Breast epithelium (tissue), 4 donors: ENCODE data around the gene VAV3. TPM values are rescaled to one million over a fixed set of nuclear protein-coding genes. Genes with fewer than 3 reads are reported as not detected.

Source experiments
- DNase-seq, 2 donors: peaks; one replicate each; pipeline ENCODE4 v3.0.0-alpha.2; 2019; ENCODE audit warnings: low spot score in 2 of 2
- H3K27ac ChIP-seq, 2 donors: fragments of 200-600 bp; sonication (generic) in 1 of 2; one replicate each; pipeline ENCODE4 v1.5.1; 2016 to 2019; ENCODE audit warnings: mild to moderate bottlenecking in 1 of 2
- H3K27me3 ChIP-seq, 2 donors: fragments of 200-600 bp; sonication (generic) in 1 of 2; one replicate each; pipeline versions ENCODE4 v1.5.1 to v1.6.0; 2017 to 2019; ENCODE audit warnings: control low read depth in 1 of 2, mild to moderate bottlenecking in 1 of 2
- H3K36me3 ChIP-seq: fragments of 200-600 bp; one replicate; pipeline ENCODE4 v1.5.1; 2019
- H3K4me1 ChIP-seq, 2 donors: fragments of 200-600 bp; sonication (generic); one replicate each; pipeline ENCODE4 v1.5.1; 2016 to 2019; ENCODE audit warnings: control low read depth in 1 of 2
- H3K4me3 ChIP-seq, 3 donors: fragments of 200-600 bp; sonication (generic); 1 replicate in 2 of 3; 2 replicates in 1 of 3; pipeline ENCODE4 v1.5.1; 2016 to 2019; ENCODE audit warnings: mild to moderate bottlenecking in 3 of 3, moderate library complexity in 2 of 3
- H3K9me3 ChIP-seq, 2 donors: fragments of 200-600 bp; sonication (generic) in 1 of 2; one replicate each; pipeline ENCODE4 v1.5.1; 2016 to 2019; ENCODE audit warnings: control low read depth in 1 of 2
- CTCF ChIP-seq, 3 donors: fragments of 450-650 bp; IDR thresholded peaks; one replicate each; pipeline ENCODE4 v1.5.1; 2016 to 2017; ENCODE audit warnings: antibody characterized with exemption in 3 of 3, mild to moderate bottlenecking in 3 of 3, moderate library complexity in 3 of 3
- POLR2A ChIP-seq: fragments of 450-650 bp; IDR thresholded peaks from one replicate; pipeline ENCODE4 v1.6.1; 2016; ENCODE audit warnings: antibody characterized with exemption, mild to moderate bottlenecking, moderate library complexity
- POLR2AphosphoS5 ChIP-seq, 3 donors: sonication (generic); formaldehyde crosslinking; IDR thresholded peaks; one replicate each; pipeline ENCODE4 v1.6.1; 2017; ENCODE audit warnings: antibody characterized with exemption in 3 of 3
- intact Hi-C: fragments of 100-400 bp; cut with DNase I; formaldehyde crosslinking; loops from one replicate; pipeline ENCODE4 v1.15.1; 2023; ENCODE audit warnings: low total_unique reads
- total RNA-seq, 3 donors: library from RNA; depleted of rRNA; stranded (reverse); fragments of >200 nt; gene quantifications; one replicate each; pipeline ENCODE4 v1.1.0, GENCODE V29; 2016

Gene VAV3
- total RNA-seq, 3 donors from 2014 or later = 8.0 to 153 (median 113) TPM

DNA sequence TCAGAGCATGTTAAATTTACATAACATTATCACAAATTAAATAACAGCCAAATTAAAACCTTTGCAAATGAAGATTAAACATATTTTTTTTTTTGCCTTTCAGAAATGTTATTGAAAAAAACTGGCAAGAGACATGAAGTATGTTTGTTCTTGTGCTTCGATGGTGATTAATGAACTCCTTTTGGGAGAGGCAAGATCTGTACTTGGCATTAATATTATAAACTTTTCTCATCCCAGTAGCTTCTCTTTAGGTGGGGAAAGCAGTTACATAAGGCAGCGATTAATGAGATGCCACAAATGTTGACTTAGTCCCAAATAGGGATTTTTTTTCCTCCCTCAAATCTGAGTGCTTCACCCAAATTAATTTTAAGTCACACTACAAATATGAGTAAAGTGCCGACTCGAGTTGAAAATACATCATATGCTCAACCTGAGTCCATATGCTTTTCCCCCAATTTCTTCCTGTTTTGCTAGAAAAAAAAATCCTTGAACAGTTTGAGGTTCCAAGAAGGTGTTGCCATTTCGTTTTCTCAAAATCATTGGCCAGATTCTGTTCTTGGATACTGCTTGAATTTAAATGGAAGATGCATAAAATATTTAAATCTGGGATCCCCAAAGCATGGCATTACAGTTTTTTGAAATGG is 294.5 kb downstream of the VAV3 start:
- DNase-seq = no peak
- H3K36me3 ChIP-seq = no peaks in the 10 kb centered on the region
- H3K27ac ChIP-seq = peak overlapping the region; percentile 18 to 55
- no peak overlapping the region for H3K4me3 ChIP-seq
- no peaks in the 10 kb centered on the region for H3K4me1 ChIP-seq
- H3K9me3 ChIP-seq = peaks cover 3 to 4% of the 10 kb centered on the region in 2 donors
- H3K27me3 ChIP-seq = no peaks in the 10 kb centered on the region
- intact Hi-C loops = no loop called here
- TF ChIP-seq POLR2AphosphoS5 (IDR thresholded peaks at IDR 0.05) (no peak), CTCF (IDR thresholded peaks at IDR 0.05) (no peak), POLR2A (no peak)

DNA sequence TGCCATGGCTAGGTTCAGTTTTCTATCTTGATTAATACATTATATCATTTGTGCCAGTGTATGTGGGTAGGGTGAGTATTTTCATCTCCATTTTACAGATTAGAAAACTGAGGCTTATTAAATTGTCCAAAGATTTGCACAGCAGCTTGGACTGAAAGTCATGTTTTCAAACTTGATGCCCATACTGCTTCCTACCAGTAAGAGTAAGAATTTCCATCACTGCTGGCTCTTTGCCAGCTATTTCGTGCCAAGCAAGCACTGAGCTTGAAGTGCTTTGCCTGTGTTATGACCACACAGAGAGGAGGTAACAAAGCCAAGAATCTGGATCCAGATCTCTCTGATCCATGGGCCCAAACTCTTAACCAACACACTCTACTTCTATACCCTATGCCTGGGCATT is 295.0 kb downstream of the VAV3 start:
- no peaks in the 10 kb centered on the region for H3K27me3 ChIP-seq
- intact Hi-C loops = loop anchor here (10.0 kb wide), 1 partner anchor 235 kb away; no protein-coding TSS in a partner anchor
- no peaks in the 10 kb centered on the region for H3K36me3 ChIP-seq
- TF ChIP-seq POLR2AphosphoS5 (IDR thresholded peaks at IDR 0.05) = peak in 1 of 3 donors; percentile 33
- no peak for TF ChIP-seq POLR2A
- peak; percentile 73 to 83 for DNase-seq
- H3K27ac ChIP-seq = peak overlapping the region; percentile 18 to 55
- no peak overlapping the region for H3K4me3 ChIP-seq
- no peaks in the 10 kb centered on the region for H3K4me1 ChIP-seq
- H3K9me3 ChIP-seq = peaks cover 0 to 3% of the 10 kb centered on the region in 2 donors

- no peaks in the 10 kb centered on the region for H3K4me1 ChIP-seq
- H3K9me3 ChIP-seq = no peaks in the 10 kb centered on the region
- DNase-seq = no peak
- TF ChIP-seq POLR2A (no peak), POLR2AphosphoS5 (IDR thresholded peaks at IDR 0.05) (no peak), CTCF (IDR thresholded peaks at IDR 0.05) (no peak)
- H3K36me3 ChIP-seq = no peaks in the 10 kb centered on the region
- no peak overlapping the region for H3K4me3 ChIP-seq
- peak overlapping the region in 1 of 2 donors; percentile 12 for H3K27ac ChIP-seq
- intact Hi-C loops = loop anchor here (10.0 kb wide), 1 partner anchor 234 kb away; no protein-coding TSS in a partner anchor
- no peaks in the 10 kb centered on the region for H3K27me3 ChIP-seq
Measured at GRCh38 chr1:107668762-107669161, 296.2 kb downstream of the VAV3 start.

DNA sequence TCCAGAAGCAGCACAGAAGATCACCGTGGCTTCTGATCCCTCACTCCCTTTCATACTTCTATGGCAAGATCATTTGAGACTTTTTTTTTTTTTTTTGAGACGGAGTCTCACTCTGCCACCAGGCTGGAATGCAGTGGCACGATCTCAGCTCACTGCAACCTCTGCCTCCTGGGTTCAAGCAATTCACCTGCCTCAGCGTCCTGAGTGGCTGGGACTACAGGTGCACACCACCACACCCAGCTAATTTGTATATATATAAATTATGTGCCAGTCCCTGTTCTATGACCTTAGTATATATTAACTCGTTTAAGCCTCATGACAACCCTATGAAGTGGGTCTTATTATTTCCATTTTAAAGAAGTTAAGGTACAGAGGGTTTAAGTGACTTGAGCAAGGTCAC is 298.5 kb downstream of the VAV3 start:
- DNase-seq = no peak
- no peaks in the 10 kb centered on the region for H3K9me3 ChIP-seq
- no peaks in the 10 kb centered on the region for H3K27me3 ChIP-seq
- intact Hi-C loops = loop anchor here (10.0 kb wide), 1 partner anchor 232 kb away; no protein-coding TSS in a partner anchor
- H3K4me3 ChIP-seq = no peak overlapping the region
- H3K27ac ChIP-seq = no peak overlapping the region
- TF ChIP-seq POLR2A (no peak), POLR2AphosphoS5 (IDR thresholded peaks at IDR 0.05) (no peak), CTCF (IDR thresholded peaks at IDR 0.05) (no peak)
- no peaks in the 10 kb centered on the region for H3K36me3 ChIP-seq
- H3K4me1 ChIP-seq = no peaks in the 10 kb centered on the region

DNA sequence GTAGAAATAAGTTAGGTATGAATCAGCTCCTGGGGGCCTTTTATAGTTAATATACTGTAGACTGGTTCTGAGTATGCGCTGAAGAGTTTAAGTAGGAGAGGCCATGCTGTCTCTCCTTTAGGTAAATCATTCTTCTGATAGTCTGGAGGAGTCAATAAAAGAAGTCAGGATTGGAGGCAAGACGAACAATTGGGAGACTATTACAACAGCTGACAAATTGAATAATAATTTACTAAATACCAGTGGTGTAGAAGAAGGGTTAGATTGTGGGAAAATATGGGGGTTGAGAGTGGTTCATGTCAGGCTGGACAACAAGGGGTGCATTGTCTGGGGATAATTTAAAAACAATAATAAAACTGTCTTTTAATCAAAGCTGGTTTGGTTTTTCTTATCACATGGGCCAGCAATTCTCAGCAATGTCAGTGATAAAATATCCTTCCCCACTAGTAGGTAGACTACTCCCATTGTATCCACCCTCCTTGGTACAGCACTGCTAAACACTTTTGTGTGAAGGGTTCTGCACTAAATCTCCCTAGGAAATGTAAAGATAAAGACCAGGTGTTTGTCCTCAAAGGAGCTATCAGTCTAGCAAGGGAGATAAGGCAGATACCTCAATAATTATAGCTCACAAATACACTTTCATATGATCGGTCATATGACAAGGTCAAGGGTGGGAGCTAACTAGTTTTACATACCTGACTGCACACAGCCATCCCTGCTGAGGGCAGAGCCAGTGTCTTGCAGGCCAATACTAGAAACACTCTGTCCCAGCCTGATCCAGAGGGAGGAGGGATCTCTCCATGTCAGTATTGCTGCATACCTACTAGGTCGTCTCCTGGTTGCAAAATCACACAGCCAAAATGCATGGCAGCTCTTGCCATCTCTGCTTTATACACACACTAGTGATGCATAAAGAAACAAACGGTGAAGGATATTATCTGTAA is 299.7 kb downstream of the VAV3 start:
- H3K9me3 ChIP-seq = no peaks in the 10 kb centered on the region
- no peaks in the 10 kb centered on the region for H3K36me3 ChIP-seq
- H3K4me3 ChIP-seq = no peak overlapping the region
- intact Hi-C loops = loop anchor here (10.0 kb wide), 1 partner anchor 230 kb away; no protein-coding TSS in a partner anchor
- no peaks in the 10 kb centered on the region for H3K4me1 ChIP-seq
- H3K27ac ChIP-seq = no peak overlapping the region
- TF ChIP-seq POLR2AphosphoS5 (IDR thresholded peaks at IDR 0.05) (no peak), POLR2A (no peak), CTCF (IDR thresholded peaks at IDR 0.05) (no peak)
- DNase-seq = no peak
- no peaks in the 10 kb centered on the region for H3K27me3 ChIP-seq
